IMR-90 (cell line): ENCODE results near the gene MIEF1. TPM values are rescaled to one million over a fixed set of nuclear protein-coding genes. Genes with fewer than 3 reads are reported as not detected.

ENCODE experiments used
- ATAC-seq: fragments of 200-7000 bp; cut with Tn5 transposase; 2 replicates; pipeline ENCODE4 v1.9.1; 2020; ENCODE audit warnings: low read depth, mild to moderate bottlenecking, moderate library complexity
- BruUV-seq: library from RNA; stranded (reverse); fragments of 400-500 nt; replicated peaks from 2 replicates; lab custom pipeline; 2021; lab: Mats Ljungman, UMichigan
- CTCF ChIA-PET: fragments of 300-600 bp; formaldehyde crosslinking; extraction: SDS; loops from one replicate; lab custom pipeline; 2021; ENCODE audit warnings: antibody characterized with exemption; lab: Yijun Ruan, JAX
- POLR2A ChIA-PET: fragments of 300-600 bp; sonication (Branson Sonifier 250); formaldehyde crosslinking; loops from one replicate; lab custom pipeline; 2022; ENCODE audit warnings: antibody characterized with exemption; ENCODE audit not compliant: unreplicated experiment; lab: Charles Lee
- DNase-seq: peaks from one replicate; pipeline ENCODE4 v3.0.0; 2013
- H2AFZ ChIP-seq: replicated peaks from 2 replicates; pipeline ENCODE3; 2013; ENCODE audit warnings: low read length, mild to moderate bottlenecking; ENCODE audit not compliant: poor library complexity
- H2AK5ac ChIP-seq: 2 replicates; pipeline ENCODE4 v1.6.1; 2013; ENCODE audit warnings: low read depth, low read length, inconsistent platforms
- H2AK9ac ChIP-seq: replicated peaks from 2 replicates; pipeline ENCODE3; 2013; ENCODE audit warnings: mild to moderate bottlenecking, low read depth, low read length, moderate library complexity; ENCODE audit not compliant: poor library complexity
- H2BK120ac ChIP-seq: 2 replicates; pipeline ENCODE4 v1.6.1; 2013; ENCODE audit warnings: low read depth, low read length, inconsistent platforms
- H2BK15ac ChIP-seq: 3 replicates; pipeline ENCODE4 v1.6.1; 2013; ENCODE audit warnings: low read depth, low read length, inconsistent platforms
- H2BK20ac ChIP-seq: 2 replicates; pipeline ENCODE4 v1.6.1; 2013; ENCODE audit warnings: low read depth, mild to moderate bottlenecking, inconsistent platforms, low read length, moderate library complexity
- H2BK5ac ChIP-seq: 2 replicates; pipeline ENCODE4 v1.6.1; 2013; ENCODE audit warnings: mild to moderate bottlenecking, low read depth, low read length, inconsistent platforms; ENCODE audit not compliant: poor library complexity, severe bottlenecking
- H3K14ac ChIP-seq: replicated peaks from 2 replicates; pipeline ENCODE4 v1.6.1; 2013; ENCODE audit warnings: low read depth, low read length, inconsistent platforms
- H3K18ac ChIP-seq: 2 replicates; pipeline ENCODE4 v1.6.1; 2013; ENCODE audit warnings: low read depth, low read length, control low read depth
- H3K23ac ChIP-seq: 2 replicates; pipeline ENCODE4 v1.6.1; 2013; ENCODE audit warnings: low read depth, low read length, inconsistent platforms
- H3K27ac ChIP-seq: 2 replicates; pipeline ENCODE4 v1.5.1; 2013; ENCODE audit warnings: mild to moderate bottlenecking, control low read depth, low read length; ENCODE audit not compliant: insufficient read depth
- H3K27me3 ChIP-seq: 2 replicates; pipeline ENCODE4 v1.6.1; 2013; ENCODE audit warnings: low read length; ENCODE audit not compliant: control insufficient read depth, insufficient read depth
- H3K36me3 ChIP-seq: 2 replicates; pipeline ENCODE4 v1.6.1; 2013; ENCODE audit warnings: low read length, mixed read lengths; ENCODE audit not compliant: control insufficient read depth, insufficient read depth
- H3K4ac ChIP-seq: 2 replicates; pipeline ENCODE4 v1.6.1; 2013; ENCODE audit warnings: low read depth, low read length, inconsistent platforms
- H3K4me1 ChIP-seq: 2 replicates; pipeline ENCODE4 v1.6.1; 2013; ENCODE audit warnings: low read length, mixed read lengths; ENCODE audit not compliant: control insufficient read depth, insufficient read depth
- H3K4me2 ChIP-seq: 2 replicates; pipeline ENCODE4 v1.6.1; 2013; ENCODE audit warnings: low read depth, mild to moderate bottlenecking, control low read depth, low read length, moderate library complexity
- H3K4me3 ChIP-seq: 2 replicates; pipeline ENCODE4 v1.5.1; 2013; ENCODE audit warnings: low read depth, mild to moderate bottlenecking, control low read depth, low read length, moderate library complexity; ENCODE audit not compliant: insufficient read depth
- H3K56ac ChIP-seq: 2 replicates; pipeline ENCODE4 v1.6.1; 2013; ENCODE audit warnings: low read length, inconsistent platforms; ENCODE audit not compliant: insufficient read depth; ENCODE audit errors: extremely low read depth
- H3K79me1 ChIP-seq, 2 experiments: 2 replicates each; pipeline ENCODE4 v1.6.1; 2013; ENCODE audit warnings: low read length in 2 of 2, inconsistent platforms in 1 of 2, low read depth in 1 of 2
- H3K9ac ChIP-seq: 2 replicates; pipeline ENCODE4 v1.6.1; 2013; ENCODE audit warnings: low read depth, low read length, control low read depth
- H3K9me1 ChIP-seq: 2 replicates; pipeline ENCODE4 v1.6.1; 2013; ENCODE audit warnings: low read length, inconsistent platforms; ENCODE audit not compliant: insufficient read depth
- H3K9me3 ChIP-seq: 2 replicates; pipeline ENCODE4 v1.6.1; 2013; ENCODE audit warnings: low read length; ENCODE audit not compliant: control insufficient read depth, insufficient read depth
- H4K20me1 ChIP-seq: 2 replicates; pipeline ENCODE4 v1.6.1; 2013; ENCODE audit warnings: low read length, inconsistent platforms; ENCODE audit not compliant: insufficient read depth
- H4K5ac ChIP-seq: 2 replicates; pipeline ENCODE4 v1.6.1; 2013; ENCODE audit warnings: mild to moderate bottlenecking, low read depth, low read length, control low read depth
- H4K8ac ChIP-seq, 2 experiments: 2 replicates each; pipeline ENCODE4 v1.6.1; 2013; ENCODE audit warnings: low read depth in 2 of 2, low read length in 2 of 2, control low read depth in 1 of 2, inconsistent platforms in 1 of 2
- H4K91ac ChIP-seq: 2 replicates; pipeline ENCODE4 v1.6.1; 2013; ENCODE audit warnings: low read depth, low read length, inconsistent platforms; ENCODE audit not compliant: insufficient read depth
- BHLHE40 ChIP-seq: fragments of 150-350 bp; IDR thresholded peaks from 2 replicates; pipeline ENCODE4 v1.6.1; 2016; ENCODE audit warnings: mild to moderate bottlenecking, low read depth, low read length
- CHD1 ChIP-seq: IDR thresholded peaks from 2 replicates; pipeline ENCODE4 v1.6.1; 2012; ENCODE audit warnings: low read depth, low read length, improper control_type of control experiment
- NFE2L2 ChIP-seq: fragments of 150-350 bp; IDR thresholded peaks from 2 replicates; pipeline ENCODE4 v1.6.1; 2016; ENCODE audit warnings: low read depth, mild to moderate bottlenecking, low read length
- WGBS, 2 experiments: methylation state at CpG; one replicate each; pipeline versions ENCODE4 v1.1.5 to v1.1.7; 2013; ENCODE audit warnings: missing lambda C conversion rate in 2 of 2; ENCODE audit not compliant: insufficient read length in 1 of 2; ENCODE audit errors: extremely low coverage in 2 of 2; 5-methylcytosine and 5-hydroxymethylcytosine counted together
- dilution Hi-C: fragments of 300-500 bp; cut with HindIII; formaldehyde crosslinking; loops from one replicate; pipeline ENCODE4 v1.14.3; 2018; ENCODE audit warnings: low sequenced_read_pairs; ENCODE audit not compliant: unreplicated experiment
- in situ Hi-C: fragments of 300-500 bp; cut with MboI; formaldehyde crosslinking; loops from 3 replicates; pipeline ENCODE4 v1.14.3; 2019; ENCODE audit warnings: low sequenced_read_pairs, inconsistent platforms, mixed read lengths
- intact Hi-C: fragments of 100-400 bp; cut with micrococcal nuclease; formaldehyde crosslinking; loops from 2 replicates; pipeline ENCODE4 v1.10.0; 2022
- polyA plus RNA-seq, 3 experiments: library from polyadenylated mRNA; depleted of rRNA; stranded (reverse); fragments of >200 nt; gene quantifications; 2 replicates each; pipeline ENCODE4 v1.2.3, GENCODE V29; 2012; ENCODE audit warnings: low replicate concordance in 1 of 3
- total RNA-seq: library from RNA; depleted of rRNA; stranded (reverse); fragments of >200 nt; gene quantifications from 2 replicates; pipeline ENCODE4 v1.2.3, GENCODE V29; 2012
- TF ChIP-seq, protein P1 (sequence below): fragments of 150-350 bp; IDR thresholded peaks from 2 replicates; pipeline ENCODE4 v1.6.1; 2016; ENCODE audit warnings: low read depth, mild to moderate bottlenecking, low read length, moderate library complexity, borderline replicate concordance

MIEF1 gene
- total and polyA plus RNA-seq, 2 of the 4 experiments (the other 2 are of a cell fraction): 9.7 to 16.9 TPM

- no peak for DNase-seq
These were observed 25.4 kb upstream of the MIEF1 start for GRCh38 chr22:39476664-39477063.

More at GRCh38 chr22:39476664-39477063, 25.4 kb upstream of the MIEF1 start:
- no peak overlapping the region for H2AK5ac ChIP-seq
- H3K27ac ChIP-seq: no peak overlapping the region
- BruUV-seq: no TSS peak
- WGBS, 2 experiments: 81% methylated on average over 10 of the region's 13 CpGs; no CpG with 5 or more reads in 1 of the 2 experiments
- H3K56ac ChIP-seq: no peak overlapping the region
- in situ Hi-C loops (no loop called here), dilution Hi-C loops (no loop called here), intact Hi-C loops (no loop called here)
- no peaks in the 10 kb centered on the region for H4K20me1 ChIP-seq
- H2BK120ac ChIP-seq: no peak overlapping the region
- ChIA-PET CTCF (no interaction called here), POLR2A (interaction anchor here (0.6 kb wide), 1 partner anchor 39 kb away, joined by 3 read pairs; no protein-coding TSS in a partner anchor)
- no peaks in the 10 kb centered on the region for H3K36me3 ChIP-seq
- H2AFZ ChIP-seq: no peak overlapping the region
- peaks cover 23% of the 10 kb centered on the region for H3K9me1 ChIP-seq
- H3K4me3 ChIP-seq: no peak overlapping the region
- no peaks in the 10 kb centered on the region for H3K79me1 ChIP-seq
- H2AK9ac ChIP-seq: no peak overlapping the region
- no peak overlapping the region for H3K4ac ChIP-seq
- H3K9ac ChIP-seq: no peak overlapping the region
- H3K4me2 ChIP-seq: no peak overlapping the region
- no peak overlapping the region for H4K8ac ChIP-seq
- H4K5ac ChIP-seq: no peak overlapping the region
- no peak overlapping the region for H2BK15ac ChIP-seq
- H3K27me3 ChIP-seq: peaks cover 8% of the 10 kb centered on the region; the same call in 1 of the 2 replicates
- no peak for ATAC-seq
- no peak overlapping the region for H3K23ac ChIP-seq
- TF ChIP-seq CHD1 (no peak), NFE2L2 (no peak), BHLHE40 (no peak)
- TF ChIP-seq, protein P1, sequence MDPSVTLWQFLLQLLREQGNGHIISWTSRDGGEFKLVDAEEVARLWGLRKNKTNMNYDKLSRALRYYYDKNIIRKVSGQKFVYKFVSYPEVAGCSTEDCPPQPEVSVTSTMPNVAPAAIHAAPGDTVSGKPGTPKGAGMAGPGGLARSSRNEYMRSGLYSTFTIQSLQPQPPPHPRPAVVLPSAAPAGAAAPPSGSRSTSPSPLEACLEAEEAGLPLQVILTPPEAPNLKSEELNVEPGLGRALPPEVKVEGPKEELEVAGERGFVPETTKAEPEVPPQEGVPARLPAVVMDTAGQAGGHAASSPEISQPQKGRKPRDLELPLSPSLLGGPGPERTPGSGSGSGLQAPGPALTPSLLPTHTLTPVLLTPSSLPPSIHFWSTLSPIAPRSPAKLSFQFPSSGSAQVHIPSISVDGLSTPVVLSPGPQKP: no peak
- no peak overlapping the region for H2BK5ac ChIP-seq
- H3K14ac ChIP-seq: no peak overlapping the region
- no peaks in the 10 kb centered on the region for H3K9me3 ChIP-seq
- no peak overlapping the region for H2BK20ac ChIP-seq
- H4K91ac ChIP-seq: no peak overlapping the region
- H3K18ac ChIP-seq: no peak overlapping the region
- H3K4me1 ChIP-seq: peaks cover 29% of the 10 kb centered on the region
